ENCODE measurements around the gene FOXK2.

DNA sequence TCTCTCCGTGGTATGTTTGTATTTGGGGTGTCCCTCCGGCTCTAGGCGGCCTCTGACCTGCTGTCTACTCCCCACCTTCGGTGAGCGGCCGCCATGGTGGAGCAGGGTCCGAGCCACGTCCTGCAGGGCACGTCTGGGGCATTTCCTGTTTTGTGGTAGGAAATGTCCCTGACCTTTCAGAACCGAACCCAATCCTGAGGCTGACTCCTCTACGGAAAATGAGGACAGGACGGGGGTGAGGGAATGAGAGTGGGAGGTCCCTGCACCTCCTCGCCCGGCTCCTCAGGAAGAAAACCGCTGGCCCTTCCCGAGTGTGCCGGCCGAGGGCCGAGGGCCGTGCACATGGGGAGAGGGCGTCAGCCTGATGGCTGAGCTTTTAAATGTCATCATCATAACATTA, 83.0 kb downstream of the FOXK2 start:
- TF ChIP-seq POLR2AphosphoS5 (IDR thresholded peaks at IDR 0.05; ENCODE audit: insufficient read depth in 1 of 2, low read depth in 1 of 2) (no peak), POLR2A (IDR thresholded peaks at IDR 0.05) (no peak)
- TF ChIP-seq, protein P1, sequence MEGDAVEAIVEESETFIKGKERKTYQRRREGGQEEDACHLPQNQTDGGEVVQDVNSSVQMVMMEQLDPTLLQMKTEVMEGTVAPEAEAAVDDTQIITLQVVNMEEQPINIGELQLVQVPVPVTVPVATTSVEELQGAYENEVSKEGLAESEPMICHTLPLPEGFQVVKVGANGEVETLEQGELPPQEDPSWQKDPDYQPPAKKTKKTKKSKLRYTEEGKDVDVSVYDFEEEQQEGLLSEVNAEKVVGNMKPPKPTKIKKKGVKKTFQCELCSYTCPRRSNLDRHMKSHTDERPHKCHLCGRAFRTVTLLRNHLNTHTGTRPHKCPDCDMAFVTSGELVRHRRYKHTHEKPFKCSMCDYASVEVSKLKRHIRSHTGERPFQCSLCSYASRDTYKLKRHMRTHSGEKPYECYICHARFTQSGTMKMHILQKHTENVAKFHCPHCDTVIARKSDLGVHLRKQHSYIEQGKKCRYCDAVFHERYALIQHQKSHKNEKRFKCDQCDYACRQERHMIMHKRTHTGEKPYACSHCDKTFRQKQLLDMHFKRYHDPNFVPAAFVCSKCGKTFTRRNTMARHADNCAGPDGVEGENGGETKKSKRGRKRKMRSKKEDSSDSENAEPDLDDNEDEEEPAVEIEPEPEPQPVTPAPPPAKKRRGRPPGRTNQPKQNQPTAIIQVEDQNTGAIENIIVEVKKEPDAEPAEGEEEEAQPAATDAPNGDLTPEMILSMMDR (IDR thresholded peaks at IDR 0.05): no peak
